ENCODE measurements around the gene NPC2.

NPC2 gene

GRCh38 chr14:74535756-74536325 is 42.7 kb upstream of the NPC2 start:
- H3K27ac ChIP-seq = no peak overlapping the region
- no peak for TF ChIP-seq CTCF (IDR thresholded peaks at IDR 0.05; ENCODE audit: low read depth, low read length, missing control alignments)
- H3K27me3 ChIP-seq (replicated peaks) = no peaks in the 10 kb centered on the region
- in situ Hi-C loops (cut with HindIII; ENCODE audit: low pct_ligation_motif_present, low sequenced_read_pairs) = no loop called here
- peaks cover 7% of the 10 kb centered on the region for H3K36me3 ChIP-seq (replicated peaks)
- no peak overlapping the region for H3K4me3 ChIP-seq (ENCODE audit: low read depth, low read length)
- DNase-seq = no peak

- Histone ChIP-seq H3K27me3 (replicated peaks) (no peaks in the 10 kb centered on the region), H3K36me3 (replicated peaks) (peaks cover 13% of the 10 kb centered on the region), H3K27ac (no peak overlapping the region), H3K4me3 (ENCODE audit: low read depth, low read length) (no peak overlapping the region)
- no peak for TF ChIP-seq CTCF (IDR thresholded peaks at IDR 0.05; ENCODE audit: low read depth, low read length, missing control alignments)
- no peak for DNase-seq
- in situ Hi-C loops (cut with HindIII; ENCODE audit: low pct_ligation_motif_present, low sequenced_read_pairs) = no loop called here
Measured at GRCh38 chr14:74533576-74533975, 40.5 kb upstream of the NPC2 start.

GRCh38 chr14:74532246-74532645 is 39.1 kb upstream of the NPC2 start:
- DNase-seq = no peak
- Histone ChIP-seq H3K27me3 (replicated peaks) (no peaks in the 10 kb centered on the region), H3K27ac (no peak overlapping the region), H3K36me3 (replicated peaks) (peaks cover 16% of the 10 kb centered on the region), H3K4me3 (ENCODE audit: low read depth, low read length) (no peak overlapping the region)
- no peak for TF ChIP-seq CTCF (IDR thresholded peaks at IDR 0.05; ENCODE audit: low read depth, low read length, missing control alignments)
- in situ Hi-C loops (cut with HindIII; ENCODE audit: low pct_ligation_motif_present, low sequenced_read_pairs) = no loop called here

GRCh38 chr14:74531467-74531866 is 38.4 kb upstream of the NPC2 start:
- TF ChIP-seq CTCF (IDR thresholded peaks at IDR 0.05; ENCODE audit: low read depth, low read length, missing control alignments) = peak; percentile 30
- Histone ChIP-seq H3K27me3 (replicated peaks) (no peaks in the 10 kb centered on the region), H3K27ac (no peak overlapping the region), H3K4me3 (ENCODE audit: low read depth, low read length) (no peak overlapping the region), H3K36me3 (replicated peaks) (peaks cover 16% of the 10 kb centered on the region)
- in situ Hi-C loops (cut with HindIII; ENCODE audit: low pct_ligation_motif_present, low sequenced_read_pairs) = no loop called here
- peak; percentile 15 for DNase-seq

GRCh38 chr14:74531006-74531405 is 37.9 kb upstream of the NPC2 start:
- in situ Hi-C loops (cut with HindIII; ENCODE audit: low pct_ligation_motif_present, low sequenced_read_pairs) = no loop called here
- DNase-seq = no peak
- Histone ChIP-seq H3K27me3 (replicated peaks) (no peaks in the 10 kb centered on the region), H3K4me3 (ENCODE audit: low read depth, low read length) (no peak overlapping the region), H3K36me3 (replicated peaks) (peaks cover 16% of the 10 kb centered on the region), H3K27ac (no peak overlapping the region)
- TF ChIP-seq CTCF (IDR thresholded peaks at IDR 0.05; ENCODE audit: low read depth, low read length, missing control alignments) = no peak

GRCh38 chr14:74528886-74529285 is 35.8 kb upstream of the NPC2 start:
- Histone ChIP-seq H3K4me3 (ENCODE audit: low read depth, low read length) (no peak overlapping the region), H3K27me3 (replicated peaks) (no peaks in the 10 kb centered on the region), H3K27ac (no peak overlapping the region), H3K36me3 (replicated peaks) (peaks cover 16% of the 10 kb centered on the region)
- no peak for TF ChIP-seq CTCF (IDR thresholded peaks at IDR 0.05; ENCODE audit: low read depth, low read length, missing control alignments)
- DNase-seq = no peak
- in situ Hi-C loops (cut with HindIII; ENCODE audit: low pct_ligation_motif_present, low sequenced_read_pairs) = no loop called here

Measured in brain microvascular endothelial cell (primary cell).